GM23338 (cell line): Measurements from ENCODE around the gene NCKAP5.

Source experiments
- EZH2 ChIP-seq: fragments of 200-600 bp; sonication (generic); IDR thresholded peaks from one replicate; pipeline ENCODE4 v1.8.0; 2017; ENCODE audit warnings: antibody characterized with exemption, mild to moderate bottlenecking, low read depth; ENCODE audit not compliant: unreplicated experiment
- EZH2phosphoT487 ChIP-seq: fragments of 200-600 bp; sonication (generic); IDR thresholded peaks from one replicate; pipeline ENCODE4 v1.8.1; 2018; ENCODE audit warnings: antibody characterized with exemption; ENCODE audit not compliant: unreplicated experiment
- JUNB ChIP-seq: IDR thresholded peaks from one replicate; pipeline ENCODE4 v1.6.1; 2016; ENCODE audit warnings: antibody characterized with exemption; ENCODE audit not compliant: unreplicated experiment
- POLR2AphosphoS5 ChIP-seq: IDR thresholded peaks from 2 replicates; pipeline ENCODE4 v1.6.1; 2016; ENCODE audit warnings: antibody characterized with exemption, low read depth
- TF ChIP-seq, protein P1 (sequence below), 2 experiments: fragments of 200-600 bp in 1 of 2; sonication (generic) in 1 of 2; conservative IDR thresholded peaks; 2 replicates each; pipeline versions ENCODE4 v1.5.1 to v1.6.1; 2016 to 2017; ENCODE audit warnings: antibody characterized with exemption in 2 of 2, low read depth in 2 of 2, mild to moderate bottlenecking in 2 of 2, moderate library complexity in 1 of 2
- TF ChIP-seq, protein P2 (sequence below): IDR thresholded peaks from one replicate; pipeline ENCODE4 v1.6.1; 2018; ENCODE audit warnings: antibody characterized with exemption; ENCODE audit not compliant: unreplicated experiment

DNA sequence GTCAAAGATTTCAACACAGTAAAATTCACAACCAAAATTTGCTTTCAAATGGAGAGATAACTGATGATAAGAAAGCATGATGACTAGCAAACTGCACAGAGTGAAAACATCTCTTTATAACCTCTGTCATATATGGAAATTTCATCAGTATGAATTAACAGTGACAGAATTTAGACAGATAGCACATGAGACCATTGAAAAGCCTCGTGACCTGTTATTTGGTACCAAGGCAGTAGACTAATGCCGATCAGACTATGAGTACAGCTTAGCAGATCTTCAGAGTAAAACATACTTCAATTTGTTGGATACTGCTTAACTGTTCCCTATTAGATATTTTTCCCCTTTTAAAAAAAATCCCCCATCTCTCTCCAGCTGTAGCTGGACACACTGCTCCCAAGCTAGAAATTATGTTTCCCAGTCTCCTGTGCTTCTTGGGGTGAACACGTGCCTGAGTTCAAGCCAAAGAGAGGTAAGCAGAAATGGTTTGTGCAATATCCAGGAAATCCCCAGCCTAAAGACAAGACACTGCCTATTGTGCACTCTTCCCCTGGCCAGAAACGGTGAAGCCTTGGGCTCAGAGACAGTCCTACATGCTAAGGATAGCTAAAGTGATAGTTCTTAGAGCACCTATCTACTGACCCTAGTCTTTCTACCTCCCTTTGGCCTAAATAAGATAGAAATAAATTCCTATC, 256.1 kb downstream of the NCKAP5 start:
- TF ChIP-seq EZH2phosphoT487 (no peak), EZH2 (no peak), POLR2AphosphoS5 (no peak), JUNB (no peak)
- TF ChIP-seq, protein P1, sequence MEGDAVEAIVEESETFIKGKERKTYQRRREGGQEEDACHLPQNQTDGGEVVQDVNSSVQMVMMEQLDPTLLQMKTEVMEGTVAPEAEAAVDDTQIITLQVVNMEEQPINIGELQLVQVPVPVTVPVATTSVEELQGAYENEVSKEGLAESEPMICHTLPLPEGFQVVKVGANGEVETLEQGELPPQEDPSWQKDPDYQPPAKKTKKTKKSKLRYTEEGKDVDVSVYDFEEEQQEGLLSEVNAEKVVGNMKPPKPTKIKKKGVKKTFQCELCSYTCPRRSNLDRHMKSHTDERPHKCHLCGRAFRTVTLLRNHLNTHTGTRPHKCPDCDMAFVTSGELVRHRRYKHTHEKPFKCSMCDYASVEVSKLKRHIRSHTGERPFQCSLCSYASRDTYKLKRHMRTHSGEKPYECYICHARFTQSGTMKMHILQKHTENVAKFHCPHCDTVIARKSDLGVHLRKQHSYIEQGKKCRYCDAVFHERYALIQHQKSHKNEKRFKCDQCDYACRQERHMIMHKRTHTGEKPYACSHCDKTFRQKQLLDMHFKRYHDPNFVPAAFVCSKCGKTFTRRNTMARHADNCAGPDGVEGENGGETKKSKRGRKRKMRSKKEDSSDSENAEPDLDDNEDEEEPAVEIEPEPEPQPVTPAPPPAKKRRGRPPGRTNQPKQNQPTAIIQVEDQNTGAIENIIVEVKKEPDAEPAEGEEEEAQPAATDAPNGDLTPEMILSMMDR (conservative IDR thresholded peaks at IDR 0.05; ENCODE audit: low read depth in 2 of 2), result no peak
- TF ChIP-seq, protein P2, sequence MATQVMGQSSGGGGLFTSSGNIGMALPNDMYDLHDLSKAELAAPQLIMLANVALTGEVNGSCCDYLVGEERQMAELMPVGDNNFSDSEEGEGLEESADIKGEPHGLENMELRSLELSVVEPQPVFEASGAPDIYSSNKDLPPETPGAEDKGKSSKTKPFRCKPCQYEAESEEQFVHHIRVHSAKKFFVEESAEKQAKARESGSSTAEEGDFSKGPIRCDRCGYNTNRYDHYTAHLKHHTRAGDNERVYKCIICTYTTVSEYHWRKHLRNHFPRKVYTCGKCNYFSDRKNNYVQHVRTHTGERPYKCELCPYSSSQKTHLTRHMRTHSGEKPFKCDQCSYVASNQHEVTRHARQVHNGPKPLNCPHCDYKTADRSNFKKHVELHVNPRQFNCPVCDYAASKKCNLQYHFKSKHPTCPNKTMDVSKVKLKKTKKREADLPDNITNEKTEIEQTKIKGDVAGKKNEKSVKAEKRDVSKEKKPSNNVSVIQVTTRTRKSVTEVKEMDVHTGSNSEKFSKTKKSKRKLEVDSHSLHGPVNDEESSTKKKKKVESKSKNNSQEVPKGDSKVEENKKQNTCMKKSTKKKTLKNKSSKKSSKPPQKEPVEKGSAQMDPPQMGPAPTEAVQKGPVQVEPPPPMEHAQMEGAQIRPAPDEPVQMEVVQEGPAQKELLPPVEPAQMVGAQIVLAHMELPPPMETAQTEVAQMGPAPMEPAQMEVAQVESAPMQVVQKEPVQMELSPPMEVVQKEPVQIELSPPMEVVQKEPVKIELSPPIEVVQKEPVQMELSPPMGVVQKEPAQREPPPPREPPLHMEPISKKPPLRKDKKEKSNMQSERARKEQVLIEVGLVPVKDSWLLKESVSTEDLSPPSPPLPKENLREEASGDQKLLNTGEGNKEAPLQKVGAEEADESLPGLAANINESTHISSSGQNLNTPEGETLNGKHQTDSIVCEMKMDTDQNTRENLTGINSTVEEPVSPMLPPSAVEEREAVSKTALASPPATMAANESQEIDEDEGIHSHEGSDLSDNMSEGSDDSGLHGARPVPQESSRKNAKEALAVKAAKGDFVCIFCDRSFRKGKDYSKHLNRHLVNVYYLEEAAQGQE, result no peak
